Fibroblast of skin of right quadriceps (primary cell): ENCODE results near the gene KBTBD13.
"Not testable (repeated sequence)": the region's sequence is repeated elsewhere in the genome, so short reads cannot be mapped to it uniquely, and the experiment has no call there.

ENCODE experiments used
- DNase-seq: peaks from one replicate; pipeline ENCODE4 v3.0.0-alpha.2; 2013

Gene KBTBD13

GRCh38 chr15:65071381-65071811 is 5.2 kb upstream of the KBTBD13 start:
- DNase-seq, result no peak

DNA sequence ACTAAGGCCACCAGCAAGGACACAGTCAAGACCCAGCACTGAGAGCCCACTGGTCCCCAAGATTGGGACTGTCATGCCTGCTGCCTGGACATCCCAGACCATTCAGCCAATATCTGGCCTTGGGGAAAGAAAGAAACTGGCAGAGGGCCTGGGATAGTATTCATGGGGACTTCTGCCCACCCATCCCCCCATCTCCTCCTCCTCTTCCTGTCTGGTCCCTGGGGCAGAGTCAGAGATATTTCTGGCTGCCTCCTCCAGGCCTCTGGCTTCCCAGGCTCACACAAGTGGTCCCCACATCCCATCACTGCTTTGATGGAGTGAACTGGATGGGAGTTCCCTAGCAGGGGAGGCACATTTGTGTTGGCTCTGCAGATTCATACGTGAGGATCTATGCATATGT is 4.5 kb upstream of the KBTBD13 start:
- DNase-seq, result peak; percentile 50

DNA sequence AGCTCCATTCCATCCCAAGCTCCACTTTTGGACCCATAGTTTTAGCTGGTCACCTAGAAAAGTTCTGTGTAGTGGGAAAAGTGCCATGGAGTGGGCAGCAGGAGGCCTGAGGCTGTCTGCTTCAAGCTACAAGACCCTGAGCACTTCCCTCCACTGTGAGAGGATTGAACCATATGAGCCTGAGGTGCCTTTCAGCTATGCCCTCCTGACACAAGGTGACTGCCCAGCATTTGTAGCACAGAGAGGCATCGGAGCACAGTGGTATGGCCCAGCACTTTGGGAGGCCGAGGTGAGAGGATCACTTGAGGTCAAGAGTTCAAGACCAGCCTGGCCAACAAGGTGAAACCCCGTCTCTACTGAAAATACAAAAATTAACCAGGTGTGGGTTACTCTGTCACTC is 3.9 kb upstream of the KBTBD13 start:
- DNase-seq, result no peak

DNA sequence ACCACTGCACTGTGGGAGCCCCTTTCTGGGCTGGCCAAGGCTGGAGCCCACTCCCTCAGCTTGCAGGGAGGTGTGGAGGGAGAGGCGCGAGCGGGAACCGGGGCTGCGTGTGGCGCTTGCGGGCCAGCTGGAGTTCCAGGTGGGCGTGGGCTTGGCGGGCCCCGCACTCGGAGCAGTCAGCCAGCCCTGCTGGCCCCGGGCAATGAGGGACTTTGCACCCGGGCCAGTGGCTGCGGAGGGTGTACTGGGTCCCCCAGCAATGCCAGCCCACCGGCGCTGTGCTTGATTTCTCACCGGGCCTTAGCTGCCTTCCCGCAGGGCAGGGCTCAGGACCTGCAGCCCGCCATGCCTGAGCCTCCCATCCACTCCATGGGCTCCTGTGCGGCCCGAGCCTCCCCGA is 1.6 kb upstream of the KBTBD13 start:
- DNase-seq, result not testable (repeated sequence)

- not testable (repeated sequence) for DNase-seq
Measured at GRCh38 chr15:65075607-65076395, 745 bp upstream of the KBTBD13 start.

- no peak for DNase-seq
Measured at GRCh38 chr15:65077291-65077980, 890 bp downstream of the KBTBD13 start.

DNA sequence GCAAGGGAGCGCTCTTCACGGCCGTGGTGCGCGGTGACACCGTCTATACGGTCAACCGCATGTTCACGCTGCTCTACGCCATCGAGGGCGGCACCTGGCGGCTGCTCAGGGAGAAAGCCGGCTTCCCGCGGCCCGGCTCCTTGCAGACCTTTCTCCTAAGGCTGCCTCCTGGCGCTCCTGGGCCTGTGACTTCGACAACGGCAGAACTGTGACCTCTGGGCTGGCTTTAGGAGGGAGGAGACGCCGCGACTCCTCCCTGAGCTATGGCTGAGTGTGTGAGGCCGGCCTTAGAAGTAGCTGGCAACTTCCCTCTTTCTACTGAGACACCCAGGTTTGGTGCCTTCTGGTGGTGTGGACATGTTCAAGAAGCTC is 1.4 kb downstream of the KBTBD13 start:
- DNase-seq, result peak; percentile 52

DNA sequence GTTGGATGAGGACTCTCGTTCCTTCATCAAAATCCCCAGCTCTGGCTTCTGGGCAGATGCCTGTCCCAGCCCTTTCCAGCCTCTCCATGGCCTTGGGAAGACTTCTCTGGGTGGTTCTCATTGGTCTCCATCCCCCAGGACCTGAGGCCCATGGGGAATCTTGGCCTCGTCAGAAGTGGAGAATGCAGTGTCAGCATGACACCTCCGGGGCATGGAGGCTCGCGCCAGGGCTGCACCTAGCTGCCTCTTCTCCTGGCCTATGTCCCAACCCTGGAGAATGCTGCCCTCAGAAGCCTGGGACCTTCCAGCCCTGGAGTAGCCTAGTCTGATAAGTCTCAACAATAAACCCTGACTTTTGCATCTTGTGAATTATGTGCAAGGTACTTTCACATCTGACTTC is 3.0 kb downstream of the KBTBD13 start:
- no peak for DNase-seq

DNA sequence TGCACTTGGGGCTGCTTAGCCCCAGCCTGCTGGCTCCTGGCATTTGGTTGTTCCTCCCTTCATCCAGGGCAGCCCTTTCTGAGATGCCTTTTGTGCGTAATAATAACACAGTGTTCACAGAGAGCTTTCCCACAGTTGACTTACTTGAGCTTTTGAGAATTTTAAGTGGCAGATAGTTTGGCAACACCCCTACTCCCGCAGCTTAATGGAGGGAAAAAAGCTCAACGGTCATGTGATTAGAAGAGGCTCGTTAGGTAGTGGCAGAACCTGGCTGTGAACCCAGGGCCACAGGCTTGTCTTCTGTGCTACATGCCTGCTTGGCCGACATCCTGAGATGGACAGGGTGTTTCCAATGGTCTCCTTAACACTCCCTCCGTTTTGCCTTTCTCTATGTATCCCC is 4.7 kb downstream of the KBTBD13 start:
- DNase-seq, result no peak

- no peak for DNase-seq
Measured at GRCh38 chr15:65081758-65082157, 5.2 kb downstream of the KBTBD13 start.

DNA sequence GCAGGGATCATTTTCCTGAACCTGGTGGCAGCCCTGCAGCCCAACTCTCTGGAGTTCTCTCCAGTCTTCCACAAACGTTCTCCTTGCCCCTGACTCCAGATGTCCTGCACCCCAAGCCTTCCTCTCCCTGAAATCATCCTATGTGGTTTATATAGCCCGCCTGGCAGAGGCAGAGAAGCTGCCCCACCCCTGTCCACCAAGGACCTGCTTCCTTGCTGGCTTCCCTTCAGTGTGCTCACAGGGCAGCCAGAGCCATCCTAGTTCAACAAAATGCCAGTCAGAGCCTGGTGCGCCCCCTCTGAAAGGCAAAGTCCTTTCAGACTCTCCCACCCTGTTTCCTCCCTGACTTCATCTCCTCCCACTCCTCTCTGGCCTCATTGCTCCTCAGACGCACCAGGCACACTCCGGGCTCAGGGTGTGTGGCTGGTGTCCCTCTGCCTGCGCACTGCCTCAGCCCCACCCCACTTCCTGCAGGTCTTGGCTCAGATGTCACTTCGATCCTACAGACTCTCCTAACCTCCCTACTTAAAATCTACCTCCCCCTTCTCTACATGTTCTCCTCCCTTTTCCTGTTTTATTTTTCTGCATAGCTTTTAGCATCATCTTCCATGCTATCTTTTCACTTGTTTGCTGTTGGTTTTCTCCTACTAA is 5.9 kb downstream of the KBTBD13 start:
- no peak for DNase-seq

DNA sequence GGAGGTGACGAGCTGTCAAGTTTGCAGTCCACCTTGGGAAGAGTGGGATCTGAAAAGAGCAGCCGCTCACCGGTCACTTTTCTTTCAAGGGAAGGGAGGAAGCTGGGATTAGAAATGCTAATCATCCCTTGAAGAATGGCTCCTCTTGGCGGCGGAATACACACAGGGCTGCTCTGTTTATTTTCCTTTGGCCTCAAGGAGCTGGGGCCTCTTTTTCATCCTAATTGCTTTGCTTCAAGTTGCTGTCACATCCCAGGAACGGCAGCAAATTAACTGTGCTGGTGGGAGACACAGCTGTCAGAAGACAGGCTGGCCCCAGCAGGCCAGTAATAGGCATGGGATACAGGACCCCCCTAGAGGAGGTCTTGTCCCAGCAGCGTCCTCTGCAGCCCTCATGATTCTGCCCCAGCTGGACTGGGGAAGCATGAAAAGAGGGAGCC is 6.7 kb downstream of the KBTBD13 start:
- peak; percentile 16 for DNase-seq

DNA sequence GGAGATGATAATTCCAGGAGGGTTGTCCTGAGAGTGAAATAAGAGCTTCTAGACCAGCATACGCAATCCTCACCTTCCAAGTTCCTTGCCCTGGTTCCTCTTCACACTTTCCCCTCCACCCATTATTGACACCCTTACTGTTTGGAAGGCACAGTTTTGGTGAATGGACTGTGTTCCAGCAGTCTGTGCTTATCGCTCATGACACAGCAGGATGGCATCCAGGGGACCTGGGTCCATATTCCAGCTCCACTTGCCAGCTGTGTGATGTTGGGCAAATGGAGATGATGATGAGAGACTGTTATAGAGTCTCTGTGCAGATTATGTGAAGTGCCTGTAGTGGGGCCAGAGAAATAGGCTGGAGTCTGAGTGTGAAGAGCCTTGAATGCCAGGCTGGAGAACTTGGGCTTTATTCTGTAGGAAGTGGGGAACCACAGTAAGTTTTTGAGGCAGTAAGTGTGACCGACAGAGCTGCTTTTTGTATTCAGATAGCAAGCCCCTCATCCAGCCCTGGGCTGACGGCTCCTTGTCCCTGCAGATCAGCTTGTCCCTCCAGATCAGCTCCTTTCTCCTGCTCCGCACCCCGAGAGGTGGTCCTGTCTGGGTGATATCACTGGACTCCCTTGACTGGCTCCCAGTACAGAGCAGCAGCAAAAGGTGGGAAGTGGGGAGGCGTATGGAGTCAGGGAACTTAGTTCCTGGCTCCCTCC is 8.1 kb downstream of the KBTBD13 start:
- DNase-seq, result no peak

GRCh38 chr15:65085207-65085753 is 8.7 kb downstream of the KBTBD13 start:
- no peak for DNase-seq

- no peak for DNase-seq
Measured at GRCh38 chr15:65085990-65086679, 9.6 kb downstream of the KBTBD13 start.

GRCh38 chr15:65086680-65087111 is 10.2 kb downstream of the KBTBD13 start:
- no peak for DNase-seq

- no peak for DNase-seq
Measured at GRCh38 chr15:65087411-65087810, 10.9 kb downstream of the KBTBD13 start.

- no peak for DNase-seq
Measured at GRCh38 chr15:65087873-65088642, 11.5 kb downstream of the KBTBD13 start.

DNA sequence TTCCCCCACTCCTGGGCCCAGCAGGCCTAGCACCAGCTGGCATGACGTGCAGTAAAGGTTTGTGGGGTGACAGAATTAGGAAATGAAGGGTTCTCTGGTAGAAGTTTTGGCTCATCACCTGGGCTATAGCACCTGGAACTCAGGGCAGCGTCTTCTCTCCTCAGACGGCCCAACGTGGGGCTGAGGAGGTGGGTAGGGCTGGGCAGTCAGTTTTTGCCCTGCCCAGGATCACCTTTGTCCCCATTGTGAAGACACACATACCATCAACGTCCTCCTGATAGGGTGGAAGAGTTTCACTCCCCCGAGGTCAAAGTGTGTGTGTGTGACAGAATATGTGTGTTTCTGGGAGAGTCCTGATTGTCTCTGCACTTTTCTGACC is 12.1 kb downstream of the KBTBD13 start:
- no peak for DNase-seq

- no peak for DNase-seq
Measured at GRCh38 chr15:65089206-65089824, 12.8 kb downstream of the KBTBD13 start.
